ENCODE measurements around the gene HHEX. TPM values are rescaled to one million over a fixed set of nuclear protein-coding genes. Genes with fewer than 3 reads are reported as not detected.

Gene HHEX
- total RNA-seq, 1 experiment from 2014 or later, result 11.0 TPM

GRCh38 chr10:92681306-92681834 is 8.4 kb upstream of the HHEX start:
- ChIA-PET RAD21 (ENCODE audit: low non-redundant PET in 1 of 2, low total read pairs in 2 of 2, uncharacterized antibody in 2 of 2, unreplicated experiment in 2 of 2) (no interaction called here), POLR2A (interaction anchor here (1.8 kb wide), 1 partner anchor 8 kb away, joined by 6 read pairs; the partner anchor contains the start of gene HHEX), CTCF (no interaction called here)
- ATAC-seq (no peak), DNase-seq (ENCODE audit: low read depth, low spot score) (no peak)
- Histone ChIP-seq H3K4me1 (ENCODE audit: control insufficient read depth in 1 of 2, insufficient read depth in 2 of 2, low read length in 2 of 2) (no peaks in the 10 kb centered on the region), H3K36me3 (ENCODE audit: control insufficient read depth in 1 of 2, insufficient read depth in 2 of 2, low read length in 2 of 2) (no peaks in the 10 kb centered on the region), H2AFZ (ENCODE audit: low read depth, low read length, poor library complexity, severe bottlenecking) (no peak overlapping the region), H3K9me3 (ENCODE audit: control insufficient read depth in 1 of 2, insufficient read depth in 1 of 2, low read depth in 1 of 2, low read length in 2 of 2) (no peaks in the 10 kb centered on the region), H3K27ac (ENCODE audit: low read depth, low read length) (no peak overlapping the region), H4K20me1 (ENCODE audit: insufficient read depth) (no peaks in the 10 kb centered on the region), H3K79me2 (ENCODE audit: insufficient read depth, low read length) (no peaks in the 10 kb centered on the region), H3K27me3 (ENCODE audit: insufficient read depth, low read length) (no peaks in the 10 kb centered on the region), H3K9ac (ENCODE audit: low read length) (no peak overlapping the region), H3K4me3 (replicated peaks in 1 of 2; ENCODE audit: low read depth in 1 of 2, low read length in 2 of 2) (no peak overlapping the region), H3K9me2 (ENCODE audit: insufficient read depth) (no peaks in the 10 kb centered on the region), H3K4me2 (ENCODE audit: low read length) (no peak overlapping the region)
- intact Hi-C loops (cut with micrococcal nuclease), result no loop called here
- no TSS peak for BruUV-seq (replicated peaks)
- TF ChIP-seq EGR1 (IDR thresholded peaks at IDR 0.05; ENCODE audit: low read depth), result no peak
- TF ChIP-seq, protein P1, sequence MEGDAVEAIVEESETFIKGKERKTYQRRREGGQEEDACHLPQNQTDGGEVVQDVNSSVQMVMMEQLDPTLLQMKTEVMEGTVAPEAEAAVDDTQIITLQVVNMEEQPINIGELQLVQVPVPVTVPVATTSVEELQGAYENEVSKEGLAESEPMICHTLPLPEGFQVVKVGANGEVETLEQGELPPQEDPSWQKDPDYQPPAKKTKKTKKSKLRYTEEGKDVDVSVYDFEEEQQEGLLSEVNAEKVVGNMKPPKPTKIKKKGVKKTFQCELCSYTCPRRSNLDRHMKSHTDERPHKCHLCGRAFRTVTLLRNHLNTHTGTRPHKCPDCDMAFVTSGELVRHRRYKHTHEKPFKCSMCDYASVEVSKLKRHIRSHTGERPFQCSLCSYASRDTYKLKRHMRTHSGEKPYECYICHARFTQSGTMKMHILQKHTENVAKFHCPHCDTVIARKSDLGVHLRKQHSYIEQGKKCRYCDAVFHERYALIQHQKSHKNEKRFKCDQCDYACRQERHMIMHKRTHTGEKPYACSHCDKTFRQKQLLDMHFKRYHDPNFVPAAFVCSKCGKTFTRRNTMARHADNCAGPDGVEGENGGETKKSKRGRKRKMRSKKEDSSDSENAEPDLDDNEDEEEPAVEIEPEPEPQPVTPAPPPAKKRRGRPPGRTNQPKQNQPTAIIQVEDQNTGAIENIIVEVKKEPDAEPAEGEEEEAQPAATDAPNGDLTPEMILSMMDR (IDR thresholded peaks at IDR 0.05 in 2 of 3, conservative IDR thresholded peaks at IDR 0.05 in 1 of 3; ENCODE audit: borderline replicate concordance in 1 of 3, insufficient read depth in 1 of 3, low read depth in 2 of 3, low read length in 2 of 3), result no peak
- no peak for TF ChIP-seq CBX3 (IDR thresholded peaks at IDR 0.05; ENCODE audit: low read depth)
- TF ChIP-seq CEBPB (IDR thresholded peaks at IDR 0.05; ENCODE audit: low read depth), result no peak
- no peak for TF ChIP-seq RAD21 (IDR thresholded peaks at IDR 0.05; ENCODE audit: low read depth)
- TF ChIP-seq POLR2A (IDR thresholded peaks at IDR 0.05; ENCODE audit: borderline replicate concordance, extremely low read depth, insufficient read depth, insufficient read length), result no peak

DNA sequence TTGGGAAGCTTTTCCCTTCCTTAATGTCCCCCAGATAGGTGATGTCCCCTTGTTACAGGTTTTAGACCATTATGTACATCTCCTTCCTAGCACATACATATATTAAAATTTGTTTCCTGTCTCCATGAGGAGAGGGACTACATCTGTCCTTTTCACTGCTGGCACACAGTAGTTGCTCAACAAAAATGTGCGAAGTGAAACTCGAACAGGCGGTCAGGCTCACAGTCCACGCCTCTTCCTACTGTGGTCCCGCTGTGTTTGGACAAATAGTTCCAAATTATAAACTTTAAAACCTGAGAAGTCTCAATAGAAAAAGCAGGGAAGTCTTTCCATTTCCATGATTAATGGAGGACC is 1.2 kb upstream of the HHEX start:
- H3K9me3 ChIP-seq (ENCODE audit: control insufficient read depth in 1 of 2, insufficient read depth in 1 of 2, low read depth in 1 of 2, low read length in 2 of 2), result no peaks in the 10 kb centered on the region
- TF ChIP-seq CBX3 (IDR thresholded peaks at IDR 0.05; ENCODE audit: low read depth) (no peak), POLR2AphosphoS5 (IDR thresholded peaks at IDR 0.05; ENCODE audit: low read depth, low read length) (no peak), ELF1 (IDR thresholded peaks at IDR 0.05; ENCODE audit: borderline replicate concordance, low read depth) (no peak), ZNF274 (IDR thresholded peaks at IDR 0.05; ENCODE audit: low read depth, low read length) (no peak), REST (IDR thresholded peaks at IDR 0.05; ENCODE audit: low read depth) (no peak), TCF7L2 (IDR thresholded peaks at IDR 0.05; ENCODE audit: borderline replicate concordance, extremely low read depth, insufficient read depth, insufficient read length) (no peak), EGR1 (IDR thresholded peaks at IDR 0.05; ENCODE audit: low read depth) (no peak), SRF (IDR thresholded peaks at IDR 0.05; ENCODE audit: low read depth) (no peak)
- TF ChIP-seq, protein P2, sequence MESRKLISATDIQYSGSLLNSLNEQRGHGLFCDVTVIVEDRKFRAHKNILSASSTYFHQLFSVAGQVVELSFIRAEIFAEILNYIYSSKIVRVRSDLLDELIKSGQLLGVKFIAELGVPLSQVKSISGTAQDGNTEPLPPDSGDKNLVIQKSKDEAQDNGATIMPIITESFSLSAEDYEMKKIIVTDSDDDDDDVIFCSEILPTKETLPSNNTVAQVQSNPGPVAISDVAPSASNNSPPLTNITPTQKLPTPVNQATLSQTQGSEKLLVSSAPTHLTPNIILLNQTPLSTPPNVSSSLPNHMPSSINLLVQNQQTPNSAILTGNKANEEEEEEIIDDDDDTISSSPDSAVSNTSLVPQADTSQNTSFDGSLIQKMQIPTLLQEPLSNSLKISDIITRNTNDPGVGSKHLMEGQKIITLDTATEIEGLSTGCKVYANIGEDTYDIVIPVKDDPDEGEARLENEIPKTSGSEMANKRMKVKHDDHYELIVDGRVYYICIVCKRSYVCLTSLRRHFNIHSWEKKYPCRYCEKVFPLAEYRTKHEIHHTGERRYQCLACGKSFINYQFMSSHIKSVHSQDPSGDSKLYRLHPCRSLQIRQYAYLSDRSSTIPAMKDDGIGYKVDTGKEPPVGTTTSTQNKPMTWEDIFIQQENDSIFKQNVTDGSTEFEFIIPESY (IDR thresholded peaks at IDR 0.05; ENCODE audit: extremely low read depth, insufficient replicate concordance, low read length), result no peak

More for the DNA sequence above, 1.2 kb upstream of the HHEX start:
- Histone ChIP-seq H3K79me2 (ENCODE audit: insufficient read depth, low read length) (peaks cover 12% of the 10 kb centered on the region; the same call in 1 of the 2 replicates), H3K4me2 (ENCODE audit: low read length) (peak overlapping the region; percentile 95), H3K27me3 (ENCODE audit: insufficient read depth, low read length) (no peaks in the 10 kb centered on the region), H3K4me1 (ENCODE audit: control insufficient read depth in 1 of 2, insufficient read depth in 2 of 2, low read length in 2 of 2) (peaks cover 0 to 16% of the 10 kb centered on the region in 2 experiments; a peak in 3 of 4 replicates), H3K9ac (ENCODE audit: low read length) (no peak overlapping the region), H3K4me3 (replicated peaks in 1 of 2; ENCODE audit: low read depth in 1 of 2, low read length in 2 of 2) (no peak overlapping the region), H2AFZ (ENCODE audit: low read depth, low read length, poor library complexity, severe bottlenecking) (no peak overlapping the region), H4K20me1 (ENCODE audit: insufficient read depth) (no peaks in the 10 kb centered on the region), H3K36me3 (ENCODE audit: control insufficient read depth in 1 of 2, insufficient read depth in 2 of 2, low read length in 2 of 2) (peaks cover 0 to 4% of the 10 kb centered on the region in 2 experiments; a peak in 1 of 4 replicates), H3K27ac (ENCODE audit: low read depth, low read length) (no peak overlapping the region), H3K9me2 (ENCODE audit: insufficient read depth) (no peaks in the 10 kb centered on the region)
- ATAC-seq (no peak), DNase-seq (ENCODE audit: low read depth, low spot score) (no peak)
- BruUV-seq (replicated peaks), result no TSS peak
- ChIA-PET CTCF (no interaction called here), POLR2A (no interaction called here), RAD21 (ENCODE audit: low non-redundant PET in 1 of 2, low total read pairs in 2 of 2, uncharacterized antibody in 2 of 2, unreplicated experiment in 2 of 2) (no interaction called here)
- intact Hi-C loops (cut with micrococcal nuclease), result no loop called here
